KOPT-K1 (cell line): ENCODE results near the gene MAPRE2.

Source experiments
- H3K27ac ChIP-seq: fragments of 200-600 bp; sonication (generic); 2 replicates; pipeline ENCODE4 v1.5.1; 2016; ENCODE audit warnings: antibody characterized with exemption, mild to moderate bottlenecking, low read depth, low read length; ENCODE audit not compliant: poor library complexity, severe bottlenecking
- H3K36me3 ChIP-seq: fragments of 200-600 bp; sonication (generic); 2 replicates; pipeline ENCODE4 v1.5.1; 2017; ENCODE audit warnings: antibody characterized with exemption, mild to moderate bottlenecking, low read length, moderate library complexity; ENCODE audit not compliant: insufficient read depth
- H3K9me3 ChIP-seq: fragments of 200-600 bp; sonication (generic); 2 replicates; pipeline ENCODE4 v1.5.1; 2017; ENCODE audit warnings: antibody characterized with exemption, low read length, mild to moderate bottlenecking; ENCODE audit not compliant: insufficient read depth, poor library complexity, severe bottlenecking

The MAPRE2 gene

GRCh38 chr18:35047697-35048292, 6.6 kb downstream of the MAPRE2 start:
- H3K36me3 ChIP-seq, result 0 out of 2 replicates have a peak, but pooled peaks cover 3% of the 10 kb centered on the region
- no peak overlapping the region for H3K27ac ChIP-seq
- no peaks in the 10 kb centered on the region for H3K9me3 ChIP-seq

GRCh38 chr18:35049111-35050027, 8.2 kb downstream of the MAPRE2 start:
- Histone ChIP-seq H3K36me3 (0 out of 2 replicates have a peak, but pooled peaks cover 3% of the 10 kb centered on the region), H3K27ac (peak overlapping the region; percentile 50)

GRCh38 chr18:35050028-35050546, 8.9 kb downstream of the MAPRE2 start:
- no peaks in the 10 kb centered on the region for H3K9me3 ChIP-seq
- peak overlapping the region; percentile 50 for H3K27ac ChIP-seq

More at GRCh38 chr18:35049111-35050027, 8.2 kb downstream of the MAPRE2 start:
- no peaks in the 10 kb centered on the region for H3K9me3 ChIP-seq

GRCh38 chr18:35050705-35051195, 9.5 kb downstream of the MAPRE2 start:
- Histone ChIP-seq H3K27ac (peak overlapping the region; percentile 19), H3K9me3 (no peaks in the 10 kb centered on the region), H3K36me3 (0 out of 2 replicates have a peak, but pooled peaks cover 3% of the 10 kb centered on the region)

More at GRCh38 chr18:35050028-35050546, 8.9 kb downstream of the MAPRE2 start:
- H3K36me3 ChIP-seq, result 0 out of 2 replicates have a peak, but pooled peaks cover 3% of the 10 kb centered on the region

GRCh38 chr18:35051641-35052377, 10.6 kb downstream of the MAPRE2 start:
- Histone ChIP-seq H3K9me3 (no peaks in the 10 kb centered on the region), H3K36me3 (0 out of 2 replicates have a peak, but pooled peaks cover 3% of the 10 kb centered on the region), H3K27ac (no peak overlapping the region)

- Histone ChIP-seq H3K36me3 (no peaks in the 10 kb centered on the region), H3K27ac (no peak overlapping the region), H3K9me3 (no peaks in the 10 kb centered on the region)
Observed at GRCh38 chr18:35054401-35054800, 13.2 kb downstream of the MAPRE2 start.

- H3K9me3 ChIP-seq, result no peaks in the 10 kb centered on the region
- H3K27ac ChIP-seq, result no peak overlapping the region
- no peaks in the 10 kb centered on the region for H3K36me3 ChIP-seq
Observed at GRCh38 chr18:35055105-35055504, 13.9 kb downstream of the MAPRE2 start.

GRCh38 chr18:35055726-35056125, 14.5 kb downstream of the MAPRE2 start:
- no peaks in the 10 kb centered on the region for H3K9me3 ChIP-seq
- no peak overlapping the region for H3K27ac ChIP-seq
- no peaks in the 10 kb centered on the region for H3K36me3 ChIP-seq

GRCh38 chr18:35059280-35059927, 18.2 kb downstream of the MAPRE2 start:
- H3K36me3 ChIP-seq, result no peaks in the 10 kb centered on the region
- H3K9me3 ChIP-seq, result no peaks in the 10 kb centered on the region
- H3K27ac ChIP-seq, result no peak overlapping the region

- Histone ChIP-seq H3K27ac (no peak overlapping the region), H3K36me3 (no peaks in the 10 kb centered on the region), H3K9me3 (no peaks in the 10 kb centered on the region)
Observed at GRCh38 chr18:35060122-35060815, 19.1 kb downstream of the MAPRE2 start.

GRCh38 chr18:35061336-35061735, 20.1 kb downstream of the MAPRE2 start:
- no peaks in the 10 kb centered on the region for H3K36me3 ChIP-seq
- no peaks in the 10 kb centered on the region for H3K9me3 ChIP-seq
- H3K27ac ChIP-seq, result no peak overlapping the region

- Histone ChIP-seq H3K27ac (no peak overlapping the region), H3K36me3 (no peaks in the 10 kb centered on the region), H3K9me3 (no peaks in the 10 kb centered on the region)
Observed at GRCh38 chr18:35061804-35062203, 20.6 kb downstream of the MAPRE2 start.

GRCh38 chr18:35062408-35062807, 21.2 kb downstream of the MAPRE2 start:
- Histone ChIP-seq H3K36me3 (no peaks in the 10 kb centered on the region), H3K9me3 (no peaks in the 10 kb centered on the region), H3K27ac (no peak overlapping the region)
